OCI-LY1 (cell line): ENCODE measurements around the gene PDK2.

Source experiments
- CTCF ChIP-seq: fragments of 200-600 bp; sonication (generic), shearing (Covaris generic); IDR thresholded peaks from 2 replicates; pipeline ENCODE4 v1.5.1; 2017; ENCODE audit warnings: mild to moderate bottlenecking, antibody characterized with exemption, low read length, moderate library complexity, mixed read lengths
- EZH2 ChIP-seq: fragments of 200-600 bp; sonication (generic), shearing (Covaris generic); IDR thresholded peaks from 2 replicates; pipeline ENCODE4 v1.8.0; 2017; ENCODE audit warnings: borderline replicate concordance, mixed run types, mild to moderate bottlenecking, antibody characterized with exemption, low read length, moderate library complexity, mixed read lengths

- TF ChIP-seq CTCF (no peak), EZH2 (no peak)
Measured at GRCh38 chr17:50149417-50150353, 54.5 kb downstream of the PDK2 start.
